Loucy (cell line): Measurements from ENCODE around the gene ZNF609.

ENCODE experiments used
- EZH2phosphoT487 ChIP-seq: fragments of 200-600 bp; IDR thresholded peaks from 2 replicates; pipeline ENCODE4 v1.6.1; 2018; ENCODE audit warnings: antibody characterized with exemption, mild to moderate bottlenecking, moderate library complexity, borderline replicate concordance
- TF ChIP-seq, protein P1 (sequence below): fragments of 200-600 bp; sonication (generic); conservative IDR thresholded peaks from 2 replicates; pipeline ENCODE4 v1.5.1; 2014; ENCODE audit warnings: mild to moderate bottlenecking, antibody characterized with exemption, low read length

DNA sequence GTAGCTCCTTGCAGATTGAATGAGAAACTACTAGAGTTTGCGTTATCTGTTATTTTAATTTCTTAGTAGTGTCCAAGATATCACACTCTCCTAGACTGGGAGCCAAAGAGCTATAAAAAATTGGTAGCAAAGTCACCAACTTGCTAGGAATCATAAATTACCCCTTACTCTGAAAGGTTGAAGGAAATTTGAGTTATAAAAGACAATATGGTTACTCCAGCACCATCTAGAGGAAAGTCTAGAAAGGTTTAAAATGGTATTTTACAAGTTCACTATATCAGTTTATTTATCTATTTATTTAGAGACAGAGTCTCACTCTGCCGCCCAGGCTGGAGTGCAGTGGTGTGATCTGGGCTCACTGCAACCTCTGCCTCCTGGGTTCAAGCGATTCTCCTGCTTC, 193.4 kb downstream of the ZNF609 start:
- TF ChIP-seq, protein P1, sequence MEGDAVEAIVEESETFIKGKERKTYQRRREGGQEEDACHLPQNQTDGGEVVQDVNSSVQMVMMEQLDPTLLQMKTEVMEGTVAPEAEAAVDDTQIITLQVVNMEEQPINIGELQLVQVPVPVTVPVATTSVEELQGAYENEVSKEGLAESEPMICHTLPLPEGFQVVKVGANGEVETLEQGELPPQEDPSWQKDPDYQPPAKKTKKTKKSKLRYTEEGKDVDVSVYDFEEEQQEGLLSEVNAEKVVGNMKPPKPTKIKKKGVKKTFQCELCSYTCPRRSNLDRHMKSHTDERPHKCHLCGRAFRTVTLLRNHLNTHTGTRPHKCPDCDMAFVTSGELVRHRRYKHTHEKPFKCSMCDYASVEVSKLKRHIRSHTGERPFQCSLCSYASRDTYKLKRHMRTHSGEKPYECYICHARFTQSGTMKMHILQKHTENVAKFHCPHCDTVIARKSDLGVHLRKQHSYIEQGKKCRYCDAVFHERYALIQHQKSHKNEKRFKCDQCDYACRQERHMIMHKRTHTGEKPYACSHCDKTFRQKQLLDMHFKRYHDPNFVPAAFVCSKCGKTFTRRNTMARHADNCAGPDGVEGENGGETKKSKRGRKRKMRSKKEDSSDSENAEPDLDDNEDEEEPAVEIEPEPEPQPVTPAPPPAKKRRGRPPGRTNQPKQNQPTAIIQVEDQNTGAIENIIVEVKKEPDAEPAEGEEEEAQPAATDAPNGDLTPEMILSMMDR: peak; percentile 70
- TF ChIP-seq EZH2phosphoT487: no peak
